ENCODE data around the gene CNPY2.
"Not testable (repeated sequence)": the region's sequence is repeated elsewhere in the genome, so short reads cannot be mapped to it uniquely, and the experiment has no call there.

CNPY2 gene

DNA sequence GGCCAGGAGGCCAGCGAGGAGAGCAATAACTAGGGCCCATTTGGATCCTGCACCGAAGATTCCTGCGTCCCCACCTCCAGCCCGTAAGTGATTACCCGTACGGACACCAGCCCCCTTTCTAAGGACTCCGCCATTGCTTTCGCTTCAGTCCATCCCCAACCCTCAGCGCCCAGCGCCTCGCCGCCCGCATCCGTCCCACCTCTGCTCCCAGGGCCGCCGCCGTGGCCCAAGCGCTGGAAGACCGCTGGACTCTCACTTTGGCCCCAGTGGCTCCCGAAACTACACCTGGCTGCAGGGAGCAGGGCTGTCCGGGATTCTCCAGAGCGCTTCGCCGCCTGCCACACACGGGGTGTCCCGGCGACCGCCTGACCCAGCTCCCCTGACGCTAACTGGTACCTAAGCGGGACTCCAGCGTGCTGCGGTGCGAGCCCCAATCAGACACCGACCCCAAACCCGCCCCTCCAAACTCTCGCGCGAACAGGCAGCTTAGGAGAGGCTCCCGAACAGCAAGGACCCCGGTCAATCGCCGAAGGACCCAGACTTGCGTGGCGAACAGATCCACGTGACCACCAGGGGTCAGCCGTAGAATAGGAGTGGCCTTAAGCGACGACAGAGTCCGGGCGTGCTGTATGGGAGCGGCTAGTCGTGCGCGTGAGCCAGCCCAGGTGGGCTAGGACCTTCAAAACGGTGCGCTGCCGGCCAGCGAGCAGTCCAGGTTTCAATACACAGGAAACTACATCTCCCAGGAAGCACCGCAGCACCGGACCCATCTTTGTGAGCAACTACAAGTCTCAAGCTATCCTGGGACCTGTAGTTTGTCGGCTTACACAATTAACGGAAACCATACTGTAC is at the start of gene CNPY2:
Gene CNPY2 (minus strand): TSS at position 367 of the 852 bp plus-strand sequence. CDS start 771 bp downstream, outside the sequence.
- H3K27me3 ChIP-seq (ENCODE audit: control insufficient read depth, insufficient read depth, low read length) = no peaks in the 10 kb centered on the region
- peak within 1 kb of the TSS; percentile 96 for H3K4me3 ChIP-seq (ENCODE audit: low read length)
- H3K27ac ChIP-seq (ENCODE audit: low read depth, low read length) = peak within 1 kb of the TSS; percentile 97
- H3K4me1 ChIP-seq (ENCODE audit: control insufficient read depth, insufficient read depth, low read length) = peaks cover 7% of the 10 kb centered on the region
- H3K36me3 ChIP-seq (ENCODE audit: control insufficient read depth, insufficient read depth, low read length) = peaks cover 9% of the 10 kb centered on the region
- H3K9ac ChIP-seq (ENCODE audit: low read length) = peak within 1 kb of the TSS; percentile 69

DNA sequence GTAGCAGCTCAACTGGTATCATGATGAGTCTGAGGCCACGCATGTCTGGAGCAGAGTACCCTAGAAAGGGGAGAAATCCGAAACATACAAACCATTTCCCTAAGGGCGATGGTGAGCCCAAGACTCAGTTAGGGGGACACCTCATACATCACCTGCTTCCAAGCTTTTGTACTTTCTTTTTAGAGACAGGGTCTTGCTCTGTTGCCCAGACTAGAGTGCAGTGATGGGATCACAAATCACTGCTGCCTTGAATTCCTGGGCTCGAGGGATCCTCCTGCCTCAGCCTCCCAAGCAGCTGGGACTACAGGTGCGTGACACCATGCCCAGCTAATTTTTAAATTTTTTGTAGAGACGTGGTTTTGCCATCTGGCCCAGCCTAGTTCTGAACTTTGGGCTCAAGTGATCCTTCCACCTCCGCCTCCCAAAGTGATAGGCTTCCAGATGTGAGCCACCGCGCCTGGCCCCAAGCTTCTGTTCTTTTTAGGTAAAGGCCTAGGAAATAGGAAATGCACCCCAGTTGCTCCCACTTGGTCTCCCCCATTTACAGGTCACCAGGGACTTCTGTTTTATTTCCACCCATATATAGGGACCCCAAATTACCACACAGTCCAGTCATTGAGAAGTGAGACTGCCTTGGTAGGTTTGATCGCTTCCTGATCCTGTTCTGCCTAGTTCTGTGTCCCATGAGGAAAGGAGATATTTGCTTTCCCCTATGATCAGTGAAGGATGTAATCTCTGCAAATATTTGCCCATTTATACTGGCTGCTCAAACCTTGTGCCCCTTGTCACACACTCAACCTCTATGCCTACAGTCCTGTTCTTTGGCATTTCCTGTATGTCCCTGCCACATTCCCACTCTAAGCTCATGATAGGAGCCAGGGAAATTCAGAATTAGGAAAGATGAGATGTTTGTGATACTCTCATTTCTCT is 46.6 kb upstream of the CNPY2 start, which contains the start of gene APOF:
Gene APOF (minus strand): TSS at position 728 of the 930 bp plus-strand sequence. CDS start 112 bp downstream, at position 616.
- H3K4me3 ChIP-seq (ENCODE audit: low read length) = no peak within 1 kb of the TSS
- H3K27me3 ChIP-seq (ENCODE audit: control insufficient read depth, insufficient read depth, low read length) = no peaks in the 10 kb centered on the region
- H3K9ac ChIP-seq (ENCODE audit: low read length) = no peak within 1 kb of the TSS

DNA sequence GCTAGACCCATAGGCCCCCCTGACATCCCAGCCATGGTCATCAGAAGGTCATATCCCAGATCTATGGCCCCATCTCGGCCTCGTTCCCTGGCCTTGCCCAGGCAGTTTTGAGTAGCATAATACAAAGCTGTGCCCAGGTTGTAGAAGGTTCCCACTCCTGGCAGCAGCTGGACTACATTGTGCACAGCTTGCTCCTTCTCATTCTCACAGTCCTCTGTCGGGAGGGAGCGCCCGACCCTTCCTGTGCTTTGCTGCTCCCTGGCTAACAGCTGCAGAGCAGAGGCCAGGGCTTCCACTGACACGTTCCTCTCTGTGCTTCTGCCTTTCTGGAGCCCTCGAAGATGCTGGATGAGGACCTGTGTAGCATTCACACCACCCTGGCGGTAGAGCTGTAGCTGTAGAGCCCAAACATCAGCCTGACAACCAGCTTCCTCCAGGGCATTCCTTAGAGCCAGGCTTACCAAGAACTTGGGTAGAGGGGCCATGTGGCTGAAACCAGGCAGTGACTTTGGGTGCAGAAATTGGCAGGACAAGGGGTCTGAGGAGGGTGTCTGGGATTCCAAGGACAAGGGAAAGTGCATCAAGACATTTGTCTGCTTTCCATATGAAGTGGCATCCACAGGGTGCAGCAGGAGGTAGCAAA is 45.8 kb upstream of the CNPY2 start:
- Histone ChIP-seq H3K4me1 (ENCODE audit: control insufficient read depth, insufficient read depth, low read length) (peaks cover 8% of the 10 kb centered on the region), H3K27ac (ENCODE audit: low read depth, low read length) (no peak overlapping the region), H3K9ac (ENCODE audit: low read length) (no peak overlapping the region), H3K4me3 (ENCODE audit: low read length) (no peak overlapping the region), H3K27me3 (ENCODE audit: control insufficient read depth, insufficient read depth, low read length) (no peaks in the 10 kb centered on the region), H3K36me3 (ENCODE audit: control insufficient read depth, insufficient read depth, low read length) (no peaks in the 10 kb centered on the region)

More for the DNA sequence above, 46.6 kb upstream of the CNPY2 start, which contains the start of gene APOF:
- peaks cover 8% of the 10 kb centered on the region for H3K4me1 ChIP-seq (ENCODE audit: control insufficient read depth, insufficient read depth, low read length)
- no peaks in the 10 kb centered on the region for H3K36me3 ChIP-seq (ENCODE audit: control insufficient read depth, insufficient read depth, low read length)
- no peak within 1 kb of the TSS for H3K27ac ChIP-seq (ENCODE audit: low read depth, low read length)

DNA sequence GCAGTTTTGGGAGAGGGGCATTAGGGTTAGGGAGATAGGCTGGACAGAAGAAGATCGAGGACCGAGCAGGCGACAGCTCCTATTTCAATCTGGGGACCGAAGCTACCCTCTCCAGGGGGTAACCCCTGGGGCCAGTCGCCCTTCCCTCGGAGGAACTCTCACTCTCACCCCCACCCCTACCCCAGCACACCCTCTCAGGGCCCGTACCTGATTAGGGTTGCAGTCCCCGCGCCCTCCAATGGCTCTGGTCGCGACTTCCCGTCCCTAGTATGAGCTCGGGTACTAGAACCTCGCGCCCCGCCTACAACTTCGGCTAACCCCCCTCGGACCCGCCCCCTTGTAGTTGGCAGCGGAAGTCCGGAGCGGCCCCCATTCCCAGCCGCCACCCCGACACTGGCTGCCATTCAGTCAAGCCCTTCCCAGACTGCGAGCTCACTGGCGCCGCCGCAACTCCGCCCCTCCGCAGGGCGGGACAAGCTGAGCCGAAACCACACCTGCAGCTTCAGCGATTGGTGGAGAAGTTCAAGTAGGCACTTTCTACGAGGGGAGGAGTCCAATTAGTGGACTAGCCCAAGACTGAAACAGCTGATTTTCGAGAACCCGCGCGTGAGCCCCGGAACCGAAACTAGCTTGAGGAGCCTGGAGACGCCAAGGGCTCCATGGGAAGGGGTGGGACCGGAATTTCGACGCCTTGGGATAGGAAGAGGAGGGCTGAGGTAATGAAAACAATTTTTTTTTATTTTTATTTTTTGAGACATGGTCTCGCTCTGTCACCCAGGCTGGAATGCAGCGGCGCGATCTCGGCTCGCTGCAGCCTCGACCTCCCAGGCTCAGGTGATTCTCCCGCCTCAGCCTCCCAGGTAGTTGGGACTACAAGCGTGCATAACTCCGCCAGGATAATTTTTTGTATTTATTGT is 44.3 kb upstream of the CNPY2 start, which contains the start of gene STAT2:
Gene STAT2 (minus strand): TSS at position 257 of the 917 bp plus-strand sequence. CDS start 3,536 bp downstream, outside the sequence.
- H3K27ac ChIP-seq (ENCODE audit: low read depth, low read length) = peak within 1 kb of the TSS; percentile 90
- peaks cover 8% of the 10 kb centered on the region for H3K4me1 ChIP-seq (ENCODE audit: control insufficient read depth, insufficient read depth, low read length)
- peaks cover 13% of the 10 kb centered on the region for H3K36me3 ChIP-seq (ENCODE audit: control insufficient read depth, insufficient read depth, low read length)
- H3K9ac ChIP-seq (ENCODE audit: low read length) = peak within 1 kb of the TSS; percentile 76
- H3K4me3 ChIP-seq (ENCODE audit: low read length) = peak within 1 kb of the TSS; percentile 83
- no peaks in the 10 kb centered on the region for H3K27me3 ChIP-seq (ENCODE audit: control insufficient read depth, insufficient read depth, low read length)

DNA sequence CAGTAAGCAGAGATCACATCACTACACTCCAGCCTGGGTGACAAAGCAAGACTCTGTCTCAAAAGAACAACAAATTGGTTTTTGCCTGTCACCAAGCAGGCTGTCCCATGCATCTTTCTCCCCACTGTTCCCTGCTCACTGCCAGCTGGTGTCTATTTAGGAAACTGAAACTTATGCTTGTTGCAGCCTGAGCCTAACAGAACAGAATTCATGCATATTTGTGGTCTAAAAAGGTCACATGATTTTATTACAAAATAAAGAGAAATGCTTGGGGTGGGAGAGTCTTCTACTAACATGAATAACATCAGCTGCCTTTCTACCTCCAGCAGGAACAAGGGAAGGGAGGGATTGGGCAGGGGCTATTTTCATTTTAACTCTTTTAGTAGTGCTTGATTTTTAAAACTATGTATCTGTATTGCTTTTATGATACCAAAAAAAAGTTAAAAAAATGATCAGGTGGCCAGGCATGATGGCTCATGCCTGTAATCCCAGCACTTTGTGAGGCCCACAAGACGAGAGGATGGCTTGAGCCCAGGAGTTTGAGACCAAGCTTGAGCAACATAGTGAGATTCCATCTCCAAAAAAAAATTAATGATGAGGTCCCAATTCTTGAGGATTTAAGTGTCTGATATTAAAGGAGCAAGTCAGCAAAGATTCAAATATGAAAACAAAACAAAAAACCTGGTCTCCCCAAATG is 43.2 kb upstream of the CNPY2 start:
- Histone ChIP-seq H3K27me3 (ENCODE audit: control insufficient read depth, insufficient read depth, low read length) (no peaks in the 10 kb centered on the region), H3K4me1 (ENCODE audit: control insufficient read depth, insufficient read depth, low read length) (peaks cover 8% of the 10 kb centered on the region), H3K9ac (ENCODE audit: low read length) (no peak overlapping the region), H3K27ac (ENCODE audit: low read depth, low read length) (peak overlapping the region; percentile 86), H3K4me3 (ENCODE audit: low read length) (peak overlapping the region; percentile 74), H3K36me3 (ENCODE audit: control insufficient read depth, insufficient read depth, low read length) (peaks cover 24% of the 10 kb centered on the region)

DNA sequence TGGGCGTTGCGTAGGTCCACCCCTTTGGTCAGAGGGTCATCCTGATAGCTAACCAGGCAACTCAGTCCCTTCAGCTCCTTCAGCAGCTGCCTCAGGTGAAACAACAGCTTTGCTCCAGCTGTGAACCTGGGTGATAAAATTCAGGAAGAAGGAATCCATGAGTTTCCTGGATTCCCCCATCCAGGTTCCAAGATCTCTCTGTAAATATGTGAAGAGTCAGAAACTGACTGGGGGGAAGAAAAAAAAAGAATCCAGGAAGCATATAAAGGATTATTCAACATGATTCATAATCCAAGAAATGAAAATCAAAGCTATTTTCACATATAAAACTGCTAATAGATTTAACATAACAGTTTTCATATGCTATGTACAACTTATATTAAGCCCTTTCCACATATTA is 35.5 kb upstream of the CNPY2 start:
- no peak overlapping the region for H3K4me3 ChIP-seq (ENCODE audit: low read length)
- no peaks in the 10 kb centered on the region for H3K4me1 ChIP-seq (ENCODE audit: control insufficient read depth, insufficient read depth, low read length)
- H3K27me3 ChIP-seq (ENCODE audit: control insufficient read depth, insufficient read depth, low read length) = no peaks in the 10 kb centered on the region
- H3K36me3 ChIP-seq (ENCODE audit: control insufficient read depth, insufficient read depth, low read length) = peaks cover 58% of the 10 kb centered on the region
- H3K27ac ChIP-seq (ENCODE audit: low read depth, low read length) = no peak overlapping the region
- no peak overlapping the region for H3K9ac ChIP-seq (ENCODE audit: low read length)

DNA sequence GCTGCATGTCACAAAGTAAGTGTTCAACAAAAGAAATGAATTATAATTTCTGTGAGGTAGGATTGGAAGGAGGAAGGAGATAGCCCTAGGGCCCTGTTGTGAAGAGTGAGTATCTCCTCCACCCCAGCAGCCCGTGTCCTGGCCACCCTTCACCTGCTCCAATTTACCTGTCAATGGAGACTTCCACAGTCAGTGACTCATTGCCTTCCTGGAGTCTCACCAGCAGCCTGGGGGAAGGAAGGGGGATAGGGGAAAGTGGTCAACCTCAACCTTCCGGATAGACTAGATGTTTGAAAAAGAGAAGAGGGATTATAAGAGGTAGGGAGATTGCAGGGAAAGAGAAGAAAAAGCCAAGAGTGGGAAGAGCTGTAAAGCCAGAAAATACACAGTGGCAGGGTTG is 34.9 kb upstream of the CNPY2 start:
- Histone ChIP-seq H3K9ac (ENCODE audit: low read length) (no peak overlapping the region), H3K27ac (ENCODE audit: low read depth, low read length) (no peak overlapping the region), H3K4me1 (ENCODE audit: control insufficient read depth, insufficient read depth, low read length) (no peaks in the 10 kb centered on the region), H3K27me3 (ENCODE audit: control insufficient read depth, insufficient read depth, low read length) (no peaks in the 10 kb centered on the region), H3K36me3 (ENCODE audit: control insufficient read depth, insufficient read depth, low read length) (peaks cover 56% of the 10 kb centered on the region), H3K4me3 (ENCODE audit: low read length) (no peak overlapping the region)

DNA sequence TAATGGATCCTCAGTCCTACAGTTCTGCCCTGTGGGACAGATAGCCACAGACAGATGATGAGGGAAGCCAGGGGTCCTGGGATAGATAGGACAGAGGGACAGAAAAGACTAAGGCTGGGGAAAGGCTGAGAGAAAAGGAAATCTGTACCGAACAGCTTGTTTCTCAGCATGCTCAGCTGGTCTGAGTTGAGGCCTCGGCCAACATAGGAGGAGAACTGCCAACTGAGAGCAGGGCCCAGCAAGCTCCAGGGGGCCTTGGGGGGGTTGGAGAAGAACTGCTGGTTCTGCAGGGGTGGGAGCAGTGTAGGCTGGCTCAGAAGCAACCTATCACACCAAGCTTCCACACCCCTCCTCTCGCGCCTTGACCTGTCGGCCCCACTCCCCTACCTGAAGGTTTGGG is 33.0 kb upstream of the CNPY2 start:
- Histone ChIP-seq H3K4me3 (ENCODE audit: low read length) (no peak overlapping the region), H3K27ac (ENCODE audit: low read depth, low read length) (no peak overlapping the region), H3K36me3 (ENCODE audit: control insufficient read depth, insufficient read depth, low read length) (peaks cover 44% of the 10 kb centered on the region), H3K27me3 (ENCODE audit: control insufficient read depth, insufficient read depth, low read length) (no peaks in the 10 kb centered on the region), H3K9ac (ENCODE audit: low read length) (no peak overlapping the region), H3K4me1 (ENCODE audit: control insufficient read depth, insufficient read depth, low read length) (no peaks in the 10 kb centered on the region)

DNA sequence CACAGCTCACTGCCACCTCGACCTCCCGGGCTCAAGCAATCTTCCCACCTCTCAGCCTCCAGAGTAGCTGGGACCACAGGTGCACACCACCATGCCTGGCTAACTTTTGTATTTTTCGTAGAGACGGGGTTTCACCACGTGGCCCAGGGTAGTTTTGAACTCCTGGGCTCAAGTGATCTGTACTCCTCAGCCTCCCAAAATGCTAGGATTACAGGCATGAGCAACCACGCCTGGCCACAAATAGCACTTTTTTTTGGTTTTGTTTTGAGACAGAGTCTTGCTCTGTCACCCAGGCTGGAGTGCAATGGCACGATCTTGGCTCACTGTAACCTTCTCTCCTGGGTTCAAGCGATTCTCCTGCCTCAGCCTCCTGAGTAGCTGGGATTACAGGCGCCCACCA is 31.5 kb upstream of the CNPY2 start:
- not testable (repeated sequence) for H3K9ac ChIP-seq (ENCODE audit: low read length)

DNA sequence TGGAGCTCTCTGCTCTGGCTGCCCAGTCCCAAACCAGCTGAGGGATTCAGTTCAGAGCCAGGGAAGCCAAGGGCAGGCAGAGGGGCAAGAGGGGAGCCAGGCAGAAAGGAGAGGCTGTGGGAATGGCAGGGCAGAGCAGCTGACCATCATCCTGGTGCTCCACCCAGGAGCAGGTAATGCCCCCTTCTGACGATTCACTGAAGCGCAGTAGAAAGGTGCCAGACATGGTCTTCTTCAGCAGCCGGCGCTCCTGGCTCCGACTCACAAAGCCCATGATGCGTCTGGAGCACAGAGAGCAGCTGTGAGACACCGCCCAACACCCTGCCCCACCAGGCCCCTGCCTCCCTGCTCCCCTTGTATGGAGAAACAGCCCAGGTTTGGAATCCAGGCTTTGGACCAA is 30.9 kb upstream of the CNPY2 start:
- Histone ChIP-seq H3K9ac (ENCODE audit: low read length) (no peak overlapping the region), H3K36me3 (ENCODE audit: control insufficient read depth, insufficient read depth, low read length) (peaks cover 56% of the 10 kb centered on the region), H3K4me3 (ENCODE audit: low read length) (no peak overlapping the region), H3K27ac (ENCODE audit: low read depth, low read length) (no peak overlapping the region), H3K4me1 (ENCODE audit: control insufficient read depth, insufficient read depth, low read length) (no peaks in the 10 kb centered on the region), H3K27me3 (ENCODE audit: control insufficient read depth, insufficient read depth, low read length) (no peaks in the 10 kb centered on the region)

More for the DNA sequence above, 31.5 kb upstream of the CNPY2 start:
- not testable (repeated sequence) for H3K27me3 ChIP-seq (ENCODE audit: control insufficient read depth, insufficient read depth, low read length); H3K4me3 ChIP-seq (ENCODE audit: low read length); H3K4me1 ChIP-seq (ENCODE audit: control insufficient read depth, insufficient read depth, low read length); H3K27ac ChIP-seq (ENCODE audit: low read depth, low read length)
- H3K36me3 ChIP-seq (ENCODE audit: control insufficient read depth, insufficient read depth, low read length) = peaks cover 56% of the 10 kb centered on the region

DNA sequence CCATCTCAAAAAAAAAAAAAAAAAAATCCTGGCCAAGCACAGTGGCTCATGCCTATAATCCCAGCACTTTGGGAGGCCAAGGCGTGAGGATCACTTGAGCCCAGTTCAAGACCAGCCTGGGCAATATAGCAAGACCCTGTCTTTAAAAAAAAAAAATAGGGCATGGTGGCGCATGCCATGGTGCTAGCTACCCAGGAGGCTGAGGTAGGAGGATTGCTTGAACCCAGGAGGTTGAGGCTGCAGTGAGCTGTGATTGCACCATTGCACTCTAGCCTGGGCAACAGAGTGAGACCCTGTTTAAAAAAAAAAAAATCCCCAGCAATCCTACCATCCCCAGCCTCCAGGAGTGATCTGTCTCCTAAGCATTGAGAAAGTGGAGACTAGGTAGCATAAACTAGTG is 26.5 kb upstream of the CNPY2 start:
- not testable (repeated sequence) for H3K27ac ChIP-seq (ENCODE audit: low read depth, low read length); H3K9ac ChIP-seq (ENCODE audit: low read length); H3K4me3 ChIP-seq (ENCODE audit: low read length); H3K27me3 ChIP-seq (ENCODE audit: control insufficient read depth, insufficient read depth, low read length); H3K4me1 ChIP-seq (ENCODE audit: control insufficient read depth, insufficient read depth, low read length)
- H3K36me3 ChIP-seq (ENCODE audit: control insufficient read depth, insufficient read depth, low read length) = peaks cover 27% of the 10 kb centered on the region

All from rectal smooth muscle tissue (tissue), 1 donor.